Measurements from ENCODE around the gene ZNF438.

DNA sequence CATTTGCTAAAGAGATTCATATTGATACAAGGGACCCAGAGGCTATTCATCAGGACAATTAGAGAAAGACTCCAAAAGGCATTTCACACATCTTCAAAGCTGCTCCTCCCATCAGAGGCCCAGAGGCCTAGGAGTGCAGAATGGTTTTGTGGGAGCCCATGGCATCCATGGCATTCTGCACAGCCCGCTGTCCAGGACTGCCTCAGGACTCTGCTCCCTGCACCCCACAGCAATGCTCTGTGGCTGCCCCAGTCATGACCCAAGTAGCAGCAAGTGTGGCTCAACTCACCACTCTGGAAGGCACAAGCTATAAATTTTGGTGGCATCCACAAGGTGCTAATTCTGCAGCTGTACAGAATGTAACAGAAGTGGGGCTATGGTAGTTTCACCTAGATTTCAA lies 38.5 kb downstream of the ZNF438 start:
- no peak for TF ChIP-seq SRF (IDR thresholded peaks at IDR 0.05; ENCODE audit: low read depth, low read length)
- TF ChIP-seq, protein P1, sequence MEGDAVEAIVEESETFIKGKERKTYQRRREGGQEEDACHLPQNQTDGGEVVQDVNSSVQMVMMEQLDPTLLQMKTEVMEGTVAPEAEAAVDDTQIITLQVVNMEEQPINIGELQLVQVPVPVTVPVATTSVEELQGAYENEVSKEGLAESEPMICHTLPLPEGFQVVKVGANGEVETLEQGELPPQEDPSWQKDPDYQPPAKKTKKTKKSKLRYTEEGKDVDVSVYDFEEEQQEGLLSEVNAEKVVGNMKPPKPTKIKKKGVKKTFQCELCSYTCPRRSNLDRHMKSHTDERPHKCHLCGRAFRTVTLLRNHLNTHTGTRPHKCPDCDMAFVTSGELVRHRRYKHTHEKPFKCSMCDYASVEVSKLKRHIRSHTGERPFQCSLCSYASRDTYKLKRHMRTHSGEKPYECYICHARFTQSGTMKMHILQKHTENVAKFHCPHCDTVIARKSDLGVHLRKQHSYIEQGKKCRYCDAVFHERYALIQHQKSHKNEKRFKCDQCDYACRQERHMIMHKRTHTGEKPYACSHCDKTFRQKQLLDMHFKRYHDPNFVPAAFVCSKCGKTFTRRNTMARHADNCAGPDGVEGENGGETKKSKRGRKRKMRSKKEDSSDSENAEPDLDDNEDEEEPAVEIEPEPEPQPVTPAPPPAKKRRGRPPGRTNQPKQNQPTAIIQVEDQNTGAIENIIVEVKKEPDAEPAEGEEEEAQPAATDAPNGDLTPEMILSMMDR (IDR thresholded peaks at IDR 0.05; ENCODE audit: control extremely low read depth in 1 of 3, insufficient read depth in 1 of 3, low read depth in 1 of 3, low read length in 3 of 3) = no peak
- no peak for TF ChIP-seq KDM1A (IDR thresholded peaks at IDR 0.05; ENCODE audit: borderline replicate concordance, low read length)
- no peak for TF ChIP-seq EP300 (IDR thresholded peaks at IDR 0.05; ENCODE audit: borderline replicate concordance in 1 of 2, low read depth in 2 of 2, low read length in 2 of 2)
- TF ChIP-seq POLR2AphosphoS5 (IDR thresholded peaks at IDR 0.05; ENCODE audit: low read depth, low read length) = no peak
- TF ChIP-seq CTBP2 (IDR thresholded peaks at IDR 0.05; ENCODE audit: borderline replicate concordance, insufficient read depth, insufficient read length, low read length) = no peak
- no peak for TF ChIP-seq EZH2 (IDR thresholded peaks at IDR 0.05; ENCODE audit: low read depth, low read length, severe bottlenecking)
